GM23338 (cell line): ENCODE results near the gene UGT1A4. TPM values are rescaled to one million over a fixed set of nuclear protein-coding genes. Genes with fewer than 3 reads are reported as not detected.

ENCODE experiments used
- ATAC-seq: fragments of 200-7000 bp; cut with Tn5 transposase; 3 replicates; pipeline ENCODE4 v1.9.1; 2020
- DNase-seq: peaks from one replicate; pipeline ENCODE4 v3.0.0-alpha.2; 2015; ENCODE audit warnings: low spot score
- H2AFZ ChIP-seq: fragments of 200-600 bp; sonication (generic); 2 replicates; pipeline ENCODE4 v1.8.0; 2016; ENCODE audit warnings: antibody characterized with exemption, mild to moderate bottlenecking, moderate library complexity
- H3F3A ChIP-seq: fragments of 200-600 bp; sonication (generic); replicated peaks from 2 replicates; pipeline ENCODE4 v1.8.0; 2017; ENCODE audit warnings: antibody characterized with exemption, mixed run types, low read depth
- H3K27ac ChIP-seq: fragments of 200-600 bp; sonication (generic); 2 replicates; pipeline ENCODE4 v1.6.1; 2016; ENCODE audit warnings: low read depth
- H3K27me3 ChIP-seq: fragments of 200-600 bp; sonication (generic); 2 replicates; pipeline ENCODE4 v1.8.0; 2016; ENCODE audit warnings: mild to moderate bottlenecking, mixed run types, moderate library complexity; ENCODE audit not compliant: insufficient read depth
- H3K36me3 ChIP-seq: fragments of 200-600 bp; sonication (generic); 2 replicates; pipeline ENCODE4 v1.8.0; 2016; ENCODE audit warnings: mild to moderate bottlenecking; ENCODE audit not compliant: insufficient read depth
- H3K4me1 ChIP-seq: fragments of 200-600 bp; sonication (generic); 2 replicates; pipeline ENCODE4 v1.8.0; 2016; ENCODE audit warnings: mild to moderate bottlenecking, moderate library complexity; ENCODE audit not compliant: insufficient read depth
- H3K4me2 ChIP-seq: fragments of 200-600 bp; sonication (generic); 2 replicates; pipeline ENCODE4 v1.7.1; 2017; ENCODE audit warnings: mixed run types
- H3K4me3 ChIP-seq: fragments of 200-600 bp; sonication (generic); 2 replicates; pipeline ENCODE4 v1.6.1; 2016; ENCODE audit warnings: mixed run types
- H3K79me2 ChIP-seq: fragments of 200-600 bp; sonication (generic); replicated peaks from 2 replicates; pipeline ENCODE4 v1.8.0; 2017; ENCODE audit warnings: mild to moderate bottlenecking; ENCODE audit not compliant: insufficient read depth
- H3K9me2 ChIP-seq: fragments of 200-600 bp; sonication (generic); 2 replicates; pipeline ENCODE4 v1.8.0; 2017; ENCODE audit not compliant: insufficient read depth
- H4K20me1 ChIP-seq: fragments of 200-600 bp; sonication (generic); replicated peaks from 2 replicates; pipeline ENCODE4 v1.8.0; 2017; ENCODE audit warnings: mild to moderate bottlenecking; ENCODE audit not compliant: insufficient read depth
- H3K27ac Mint-ChIP-seq: 2 replicates; pipeline ENCODE4 v1.8.0; 2020; ENCODE audit warnings: inconsistent platforms, mild to moderate bottlenecking, moderate library complexity, mixed read lengths
- H3K27me3 Mint-ChIP-seq: 3 replicates; pipeline ENCODE4 v1.8.0; 2022; ENCODE audit warnings: low read depth, mild to moderate bottlenecking, moderate library complexity, mixed read lengths, inconsistent platforms; ENCODE audit not compliant: insufficient read depth, poor library complexity
- H3K36me3 Mint-ChIP-seq: 3 replicates; pipeline ENCODE4 v1.8.0; 2021; ENCODE audit warnings: low read depth, mild to moderate bottlenecking, inconsistent platforms, moderate library complexity, mixed read lengths
- H3K4me1 Mint-ChIP-seq: 3 replicates; pipeline ENCODE4 v1.8.0; 2020; ENCODE audit warnings: mild to moderate bottlenecking, inconsistent platforms, mixed read lengths
- H3K4me3 Mint-ChIP-seq: 3 replicates; pipeline ENCODE4 v1.8.0; 2021; ENCODE audit warnings: moderate library complexity, mild to moderate bottlenecking, inconsistent platforms, mixed read lengths
- H3K9me3 Mint-ChIP-seq: 3 replicates; pipeline ENCODE4 v1.8.0; 2020; ENCODE audit warnings: moderate library complexity, mild to moderate bottlenecking, inconsistent platforms, mixed read lengths
- CREB1 ChIP-seq: fragments of 250-450 bp; sonication (Bioruptor Pico); IDR thresholded peaks from 2 replicates; pipeline ENCODE4 v1.5.0; 2020; ENCODE audit warnings: low read depth, mild to moderate bottlenecking, moderate library complexity
- NANOG ChIP-seq: IDR thresholded peaks from 2 replicates; pipeline ENCODE4 v1.6.1; 2016; ENCODE audit warnings: antibody characterized with exemption, borderline replicate concordance
- polyA plus RNA-seq: library from polyadenylated mRNA; unstranded; fragments of >200 nt; fragmentation: Nextera tagmentation; extraction: Ambion mirVana; gene quantifications from 2 replicates; pipeline ENCODE4 v1.2.1, GENCODE V29; 2016
- total RNA-seq: library from RNA; depleted of rRNA; stranded (reverse); fragments of >200 nt; shearing (Covaris generic); gene quantifications from 2 replicates; pipeline ENCODE4 v1.2.3, GENCODE V29; 2014
- TF ChIP-seq, protein P1 (sequence below): fragments of 250-450 bp; sonication (Bioruptor Pico); IDR thresholded peaks from 2 replicates; pipeline ENCODE4 v1.5.0; 2020; ENCODE audit warnings: mild to moderate bottlenecking, moderate library complexity
- TF ChIP-seq, protein P2 (sequence below): IDR thresholded peaks from 2 replicates; pipeline ENCODE4 v1.6.1; 2016; ENCODE audit warnings: antibody characterized with exemption
- TF ChIP-seq, protein P3 (sequence below): IDR thresholded peaks from one replicate; pipeline ENCODE4 v1.6.1; 2018; ENCODE audit warnings: antibody characterized with exemption; ENCODE audit not compliant: unreplicated experiment

UGT1A4 gene
- total and polyA plus RNA-seq, 2 experiments from 2014 or later, result not detected

DNA sequence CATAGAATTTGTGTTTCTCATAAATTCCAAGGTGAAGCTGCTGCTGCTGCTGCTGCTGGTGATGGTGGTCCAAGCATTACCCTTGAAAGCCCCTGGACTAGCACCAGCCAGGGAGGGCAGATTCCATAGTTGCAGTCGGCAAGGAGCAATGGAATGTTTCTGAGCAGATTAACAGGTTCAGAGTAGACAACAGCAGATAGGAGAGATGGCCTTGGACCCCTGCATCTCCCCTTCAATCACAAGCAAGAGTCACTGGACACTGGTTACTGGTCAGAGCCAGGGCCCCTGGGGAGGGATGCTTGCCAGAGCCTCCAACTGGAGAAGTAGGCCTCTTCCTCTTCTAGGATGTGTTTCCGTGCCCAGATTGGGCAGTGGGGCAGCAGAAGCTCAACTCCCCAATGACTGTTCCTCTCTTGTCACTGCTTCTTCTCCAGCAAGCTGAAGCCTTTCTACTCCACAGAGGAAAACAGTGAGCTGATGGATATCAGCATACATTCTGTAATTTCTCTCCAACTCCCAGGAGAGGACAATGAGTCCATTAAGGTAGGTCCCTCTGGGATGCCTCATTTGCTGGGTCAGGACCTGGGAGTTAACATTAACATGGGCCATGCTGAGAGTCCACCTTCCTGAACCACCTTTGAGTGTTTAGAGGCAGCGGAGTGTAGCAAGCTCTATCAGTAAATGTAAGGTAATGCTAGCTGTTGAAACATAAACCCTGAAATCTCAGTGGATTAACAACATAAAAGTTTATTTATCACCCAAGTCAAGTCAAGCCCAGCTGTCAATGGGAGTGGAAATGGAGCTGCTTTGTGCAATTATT lies 94.9 kb downstream of the UGT1A4 start (continued):
- TF ChIP-seq, protein P1, sequence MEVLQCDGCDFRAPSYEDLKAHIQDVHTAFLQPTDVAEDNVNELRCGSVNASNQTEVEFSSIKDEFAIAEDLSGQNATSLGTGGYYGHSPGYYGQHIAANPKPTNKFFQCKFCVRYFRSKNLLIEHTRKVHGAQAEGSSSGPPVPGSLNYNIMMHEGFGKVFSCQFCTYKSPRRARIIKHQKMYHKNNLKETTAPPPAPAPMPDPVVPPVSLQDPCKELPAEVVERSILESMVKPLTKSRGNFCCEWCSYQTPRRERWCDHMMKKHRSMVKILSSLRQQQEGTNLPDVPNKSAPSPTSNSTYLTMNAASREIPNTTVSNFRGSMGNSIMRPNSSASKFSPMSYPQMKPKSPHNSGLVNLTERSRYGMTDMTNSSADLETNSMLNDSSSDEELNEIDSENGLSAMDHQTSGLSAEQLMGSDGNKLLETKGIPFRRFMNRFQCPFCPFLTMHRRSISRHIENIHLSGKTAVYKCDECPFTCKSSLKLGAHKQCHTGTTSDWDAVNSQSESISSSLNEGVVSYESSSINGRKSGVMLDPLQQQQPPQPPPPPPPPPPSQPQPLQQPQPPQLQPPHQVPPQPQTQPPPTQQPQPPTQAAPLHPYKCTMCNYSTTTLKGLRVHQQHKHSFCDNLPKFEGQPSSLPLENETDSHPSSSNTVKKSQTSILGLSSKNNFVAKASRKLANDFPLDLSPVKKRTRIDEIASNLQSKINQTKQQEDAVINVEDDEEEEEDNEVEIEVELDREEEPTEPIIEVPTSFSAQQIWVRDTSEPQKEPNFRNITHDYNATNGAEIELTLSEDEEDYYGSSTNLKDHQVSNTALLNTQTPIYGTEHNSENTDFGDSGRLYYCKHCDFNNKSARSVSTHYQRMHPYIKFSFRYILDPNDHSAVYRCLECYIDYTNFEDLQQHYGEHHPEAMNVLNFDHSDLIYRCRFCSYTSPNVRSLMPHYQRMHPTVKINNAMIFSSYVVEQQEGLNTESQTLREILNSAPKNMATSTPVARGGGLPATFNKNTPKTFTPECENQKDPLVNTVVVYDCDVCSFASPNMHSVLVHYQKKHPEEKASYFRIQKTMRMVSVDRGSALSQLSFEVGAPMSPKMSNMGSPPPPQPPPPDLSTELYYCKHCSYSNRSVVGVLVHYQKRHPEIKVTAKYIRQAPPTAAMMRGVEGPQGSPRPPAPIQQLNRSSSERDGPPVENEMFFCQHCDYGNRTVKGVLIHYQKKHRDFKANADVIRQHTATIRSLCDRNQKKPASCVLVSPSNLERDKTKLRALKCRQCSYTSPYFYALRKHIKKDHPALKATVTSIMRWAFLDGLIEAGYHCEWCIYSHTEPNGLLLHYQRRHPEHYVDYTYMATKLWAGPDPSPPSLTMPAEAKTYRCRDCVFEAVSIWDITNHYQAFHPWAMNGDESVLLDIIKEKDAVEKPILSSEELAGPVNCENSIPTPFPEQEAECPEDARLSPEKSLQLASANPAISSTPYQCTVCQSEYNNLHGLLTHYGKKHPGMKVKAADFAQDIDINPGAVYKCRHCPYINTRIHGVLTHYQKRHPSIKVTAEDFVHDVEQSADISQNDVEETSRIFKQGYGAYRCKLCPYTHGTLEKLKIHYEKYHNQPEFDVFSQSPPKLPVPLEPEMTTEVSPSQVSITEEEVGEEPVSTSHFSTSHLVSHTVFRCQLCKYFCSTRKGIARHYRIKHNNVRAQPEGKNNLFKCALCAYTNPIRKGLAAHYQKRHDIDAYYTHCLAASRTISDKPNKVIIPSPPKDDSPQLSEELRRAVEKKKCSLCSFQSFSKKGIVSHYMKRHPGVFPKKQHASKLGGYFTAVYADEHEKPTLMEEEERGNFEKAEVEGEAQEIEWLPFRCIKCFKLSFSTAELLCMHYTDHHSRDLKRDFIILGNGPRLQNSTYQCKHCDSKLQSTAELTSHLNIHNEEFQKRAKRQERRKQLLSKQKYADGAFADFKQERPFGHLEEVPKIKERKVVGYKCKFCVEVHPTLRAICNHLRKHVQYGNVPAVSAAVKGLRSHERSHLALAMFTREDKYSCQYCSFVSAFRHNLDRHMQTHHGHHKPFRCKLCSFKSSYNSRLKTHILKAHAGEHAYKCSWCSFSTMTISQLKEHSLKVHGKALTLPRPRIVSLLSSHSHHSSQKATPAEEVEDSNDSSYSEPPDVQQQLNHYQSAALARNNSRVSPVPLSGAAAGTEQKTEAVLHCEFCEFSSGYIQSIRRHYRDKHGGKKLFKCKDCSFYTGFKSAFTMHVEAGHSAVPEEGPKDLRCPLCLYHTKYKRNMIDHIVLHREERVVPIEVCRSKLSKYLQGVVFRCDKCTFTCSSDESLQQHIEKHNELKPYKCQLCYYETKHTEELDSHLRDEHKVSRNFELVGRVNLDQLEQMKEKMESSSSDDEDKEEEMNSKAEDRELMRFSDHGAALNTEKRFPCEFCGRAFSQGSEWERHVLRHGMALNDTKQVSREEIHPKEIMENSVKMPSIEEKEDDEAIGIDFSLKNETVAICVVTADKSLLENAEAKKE (CRISPR knock-in tag), result no peak
- no peak for TF ChIP-seq CREB1 (CRISPR knock-in tag)

DNA sequence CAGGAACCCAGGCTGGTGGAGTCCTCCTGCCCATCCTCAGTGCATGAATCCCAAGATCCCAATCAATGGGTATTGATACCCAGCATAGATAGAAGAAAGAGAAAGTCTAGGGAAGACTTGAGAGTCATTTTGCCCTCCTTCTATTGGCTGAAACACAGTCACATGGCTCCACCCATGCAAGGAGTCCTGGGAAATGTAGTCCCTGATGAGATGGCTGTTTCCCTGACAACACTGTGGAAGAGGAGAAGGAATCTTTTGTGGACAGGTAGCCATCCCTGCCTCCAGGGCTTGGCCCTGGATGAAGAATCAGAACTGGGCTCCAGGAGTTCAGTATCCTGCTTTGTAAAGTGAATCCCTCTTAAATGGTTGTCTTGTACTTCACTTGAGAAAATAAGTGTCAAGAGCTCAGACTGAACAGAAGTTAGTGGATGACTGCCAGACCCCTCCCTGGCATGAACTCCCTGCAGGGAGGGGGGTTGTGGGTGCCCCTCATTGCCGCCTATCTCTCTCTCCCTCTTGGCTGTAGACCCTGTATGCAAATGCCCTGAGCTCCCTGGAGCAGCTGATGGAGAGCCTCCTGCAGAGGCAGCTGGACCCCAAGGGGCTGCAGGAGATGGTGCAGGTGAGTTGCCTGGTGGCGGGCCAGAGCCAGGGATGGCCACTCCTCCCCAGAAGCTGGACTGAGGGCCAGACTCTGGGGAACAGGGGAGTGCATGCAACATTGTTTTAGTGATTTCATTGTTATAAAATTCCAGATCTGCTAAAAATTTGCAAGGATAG lies 95.7 kb downstream of the UGT1A4 start:
- no peak overlapping the region for H3K4me3 ChIP-seq
- Mint-ChIP-seq H3K27me3 (peaks cover 9% of the 10 kb centered on the region), H3K27ac (no peak overlapping the region), H3K9me3 (peaks cover 5% of the 10 kb centered on the region; the same call in 2 of the 3 replicates), H3K36me3 (no peaks in the 10 kb centered on the region), H3K4me3 (no peak overlapping the region), H3K4me1 (no peaks in the 10 kb centered on the region)
- no peak overlapping the region for H3K4me2 ChIP-seq
- H3K9me2 ChIP-seq, result peaks cover 6% of the 10 kb centered on the region
- no peaks in the 10 kb centered on the region for H3K36me3 ChIP-seq
- no peaks in the 10 kb centered on the region for H3K79me2 ChIP-seq
- TF ChIP-seq NANOG (no peak), CREB1 (CRISPR knock-in tag) (no peak)
- TF ChIP-seq, protein P2, sequence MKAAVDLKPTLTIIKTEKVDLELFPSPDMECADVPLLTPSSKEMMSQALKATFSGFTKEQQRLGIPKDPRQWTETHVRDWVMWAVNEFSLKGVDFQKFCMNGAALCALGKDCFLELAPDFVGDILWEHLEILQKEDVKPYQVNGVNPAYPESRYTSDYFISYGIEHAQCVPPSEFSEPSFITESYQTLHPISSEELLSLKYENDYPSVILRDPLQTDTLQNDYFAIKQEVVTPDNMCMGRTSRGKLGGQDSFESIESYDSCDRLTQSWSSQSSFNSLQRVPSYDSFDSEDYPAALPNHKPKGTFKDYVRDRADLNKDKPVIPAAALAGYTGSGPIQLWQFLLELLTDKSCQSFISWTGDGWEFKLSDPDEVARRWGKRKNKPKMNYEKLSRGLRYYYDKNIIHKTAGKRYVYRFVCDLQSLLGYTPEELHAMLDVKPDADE, result 0 out of 2 replicates have a peak, but pooled peaks have one; percentile 35
- TF ChIP-seq, protein P3, sequence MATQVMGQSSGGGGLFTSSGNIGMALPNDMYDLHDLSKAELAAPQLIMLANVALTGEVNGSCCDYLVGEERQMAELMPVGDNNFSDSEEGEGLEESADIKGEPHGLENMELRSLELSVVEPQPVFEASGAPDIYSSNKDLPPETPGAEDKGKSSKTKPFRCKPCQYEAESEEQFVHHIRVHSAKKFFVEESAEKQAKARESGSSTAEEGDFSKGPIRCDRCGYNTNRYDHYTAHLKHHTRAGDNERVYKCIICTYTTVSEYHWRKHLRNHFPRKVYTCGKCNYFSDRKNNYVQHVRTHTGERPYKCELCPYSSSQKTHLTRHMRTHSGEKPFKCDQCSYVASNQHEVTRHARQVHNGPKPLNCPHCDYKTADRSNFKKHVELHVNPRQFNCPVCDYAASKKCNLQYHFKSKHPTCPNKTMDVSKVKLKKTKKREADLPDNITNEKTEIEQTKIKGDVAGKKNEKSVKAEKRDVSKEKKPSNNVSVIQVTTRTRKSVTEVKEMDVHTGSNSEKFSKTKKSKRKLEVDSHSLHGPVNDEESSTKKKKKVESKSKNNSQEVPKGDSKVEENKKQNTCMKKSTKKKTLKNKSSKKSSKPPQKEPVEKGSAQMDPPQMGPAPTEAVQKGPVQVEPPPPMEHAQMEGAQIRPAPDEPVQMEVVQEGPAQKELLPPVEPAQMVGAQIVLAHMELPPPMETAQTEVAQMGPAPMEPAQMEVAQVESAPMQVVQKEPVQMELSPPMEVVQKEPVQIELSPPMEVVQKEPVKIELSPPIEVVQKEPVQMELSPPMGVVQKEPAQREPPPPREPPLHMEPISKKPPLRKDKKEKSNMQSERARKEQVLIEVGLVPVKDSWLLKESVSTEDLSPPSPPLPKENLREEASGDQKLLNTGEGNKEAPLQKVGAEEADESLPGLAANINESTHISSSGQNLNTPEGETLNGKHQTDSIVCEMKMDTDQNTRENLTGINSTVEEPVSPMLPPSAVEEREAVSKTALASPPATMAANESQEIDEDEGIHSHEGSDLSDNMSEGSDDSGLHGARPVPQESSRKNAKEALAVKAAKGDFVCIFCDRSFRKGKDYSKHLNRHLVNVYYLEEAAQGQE, result no peak
- H3K4me1 ChIP-seq, result no peaks in the 10 kb centered on the region
- ATAC-seq, result peak; percentile 88
- peak; percentile 60 for DNase-seq
- H3K27me3 ChIP-seq, result no peaks in the 10 kb centered on the region
- no peaks in the 10 kb centered on the region for H4K20me1 ChIP-seq
- no peak overlapping the region for H2AFZ ChIP-seq
- H3F3A ChIP-seq, result no peaks in the 10 kb centered on the region
- no peak overlapping the region for H3K27ac ChIP-seq
